GM21367 (cell line): Measurements from ENCODE around the gene UBE2O.

Source experiments
- ATAC-seq: cut with Tn5 transposase; IDR thresholded peaks from one replicate; pipeline ENCODE4 v1.9.1; 2021; ENCODE audit not compliant: unreplicated experiment

Gene UBE2O

DNA sequence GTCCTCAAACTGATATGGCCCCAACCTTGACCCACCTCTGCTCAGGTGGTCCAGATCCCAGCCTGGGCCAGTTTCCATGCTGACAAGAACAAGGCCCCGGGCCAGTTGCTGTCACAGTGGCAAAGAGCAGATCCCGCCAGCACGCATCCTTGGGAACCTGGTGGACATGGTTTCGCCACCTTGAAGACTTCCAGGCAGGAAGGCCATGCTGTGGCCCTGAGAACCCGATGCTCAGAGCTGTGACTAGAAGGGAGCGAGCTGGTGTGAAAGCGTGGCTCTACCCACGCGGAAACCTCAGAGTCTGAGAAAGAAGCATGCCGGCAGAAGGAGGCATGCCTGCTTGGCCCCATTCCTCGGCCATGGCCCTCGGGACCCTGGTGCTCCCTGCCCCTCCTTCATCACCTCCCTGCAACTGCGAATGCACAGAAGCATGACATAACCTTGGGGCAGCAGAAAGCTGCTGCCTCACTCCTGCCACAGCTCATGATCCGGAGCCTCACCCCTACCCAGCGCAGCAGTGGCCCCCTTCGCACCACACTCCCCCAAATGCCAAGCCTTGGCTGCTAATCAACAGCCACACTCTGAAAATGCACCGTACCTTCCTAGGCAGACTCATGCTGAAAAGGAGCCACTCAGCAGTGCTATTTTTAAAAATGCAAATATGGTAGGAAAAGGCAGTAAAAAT, 33.2 kb downstream of the UBE2O start:
- no peak for ATAC-seq

DNA sequence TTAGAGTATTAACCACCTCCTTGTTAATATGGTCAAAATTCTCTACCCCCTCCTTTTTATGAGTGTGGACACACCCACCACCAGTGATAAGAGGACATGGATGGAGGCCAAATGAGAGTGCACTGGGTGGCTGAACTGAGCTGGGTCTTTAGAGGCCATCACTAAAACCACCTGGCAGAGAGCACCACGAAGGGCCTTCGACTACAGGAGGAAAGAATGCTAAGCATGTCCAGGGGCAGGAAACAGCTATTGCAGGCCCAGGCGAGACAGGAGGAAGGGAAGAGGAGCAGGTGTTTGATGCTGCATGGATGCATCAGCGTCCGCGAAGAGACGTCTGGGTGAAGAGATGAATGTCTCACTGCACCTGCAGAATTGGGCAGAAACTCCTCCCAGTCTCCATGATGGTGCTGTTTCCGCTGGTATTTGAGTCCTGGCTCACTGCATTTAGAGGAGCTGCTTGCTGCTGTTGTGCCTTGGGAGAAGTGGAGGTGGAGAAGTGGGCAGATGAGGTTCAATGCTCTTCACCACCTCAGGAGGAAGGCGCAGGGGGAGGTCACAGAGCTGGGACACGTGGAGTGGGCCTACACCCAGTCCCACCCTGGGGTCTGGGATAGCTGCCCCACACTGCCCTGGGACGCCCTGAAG, 35.3 kb downstream of the UBE2O start:
- no peak for ATAC-seq

DNA sequence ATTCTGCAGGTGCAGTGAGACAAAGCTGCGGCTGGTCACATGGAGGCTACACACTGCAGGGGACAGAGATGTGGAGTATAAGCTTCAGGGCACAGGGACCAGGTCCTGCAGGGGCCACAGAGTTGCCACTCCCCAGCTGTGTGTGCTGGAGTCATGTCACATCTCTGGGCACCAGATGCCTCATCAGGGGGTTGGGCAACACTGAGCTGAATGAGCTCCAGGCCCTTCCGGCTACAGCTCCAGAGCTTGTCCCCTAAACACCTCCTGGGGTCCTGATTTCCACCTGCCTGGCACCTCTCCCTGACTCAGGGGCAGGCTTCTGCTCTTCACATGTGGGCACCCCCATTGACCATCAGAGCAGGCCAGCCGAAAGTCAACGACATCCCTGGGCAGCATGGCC, 36.1 kb downstream of the UBE2O start:
- no peak for ATAC-seq

DNA sequence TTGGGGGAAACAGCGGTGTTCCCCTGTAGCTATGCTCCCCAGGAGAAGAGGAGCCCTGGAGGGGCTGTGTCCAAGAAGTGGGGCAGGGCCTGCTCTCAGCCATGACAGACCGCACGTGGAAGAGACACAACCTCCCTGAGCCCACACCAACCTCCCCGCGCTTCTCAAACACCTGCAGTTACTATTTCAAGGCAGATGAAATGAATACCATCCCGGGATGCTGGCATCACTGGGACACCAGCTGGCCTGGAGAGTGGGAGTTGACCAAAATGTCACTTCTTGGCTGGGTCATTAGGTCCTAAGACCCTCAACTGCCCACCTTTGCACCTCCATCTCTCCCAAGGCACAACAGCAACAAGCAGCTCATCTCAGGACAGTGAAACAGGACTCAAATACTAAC, 36.5 kb downstream of the UBE2O start:
- ATAC-seq: no peak

DNA sequence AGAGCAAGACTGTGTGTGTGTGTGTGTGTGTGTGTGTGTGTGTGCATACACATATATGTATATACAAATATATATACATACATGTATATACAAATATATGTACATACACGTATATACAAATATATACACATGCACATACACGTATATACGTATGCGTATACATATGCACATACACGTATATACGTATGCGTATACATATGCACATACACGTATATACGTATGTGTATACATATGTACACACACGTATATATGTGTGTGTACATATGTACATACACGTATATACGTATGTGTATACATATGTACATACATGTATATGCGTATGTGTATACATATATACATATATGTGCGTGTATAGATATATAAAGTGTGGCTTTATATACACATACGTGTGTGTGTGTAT, 37.2 kb downstream of the UBE2O start:
- ATAC-seq: no peak

DNA sequence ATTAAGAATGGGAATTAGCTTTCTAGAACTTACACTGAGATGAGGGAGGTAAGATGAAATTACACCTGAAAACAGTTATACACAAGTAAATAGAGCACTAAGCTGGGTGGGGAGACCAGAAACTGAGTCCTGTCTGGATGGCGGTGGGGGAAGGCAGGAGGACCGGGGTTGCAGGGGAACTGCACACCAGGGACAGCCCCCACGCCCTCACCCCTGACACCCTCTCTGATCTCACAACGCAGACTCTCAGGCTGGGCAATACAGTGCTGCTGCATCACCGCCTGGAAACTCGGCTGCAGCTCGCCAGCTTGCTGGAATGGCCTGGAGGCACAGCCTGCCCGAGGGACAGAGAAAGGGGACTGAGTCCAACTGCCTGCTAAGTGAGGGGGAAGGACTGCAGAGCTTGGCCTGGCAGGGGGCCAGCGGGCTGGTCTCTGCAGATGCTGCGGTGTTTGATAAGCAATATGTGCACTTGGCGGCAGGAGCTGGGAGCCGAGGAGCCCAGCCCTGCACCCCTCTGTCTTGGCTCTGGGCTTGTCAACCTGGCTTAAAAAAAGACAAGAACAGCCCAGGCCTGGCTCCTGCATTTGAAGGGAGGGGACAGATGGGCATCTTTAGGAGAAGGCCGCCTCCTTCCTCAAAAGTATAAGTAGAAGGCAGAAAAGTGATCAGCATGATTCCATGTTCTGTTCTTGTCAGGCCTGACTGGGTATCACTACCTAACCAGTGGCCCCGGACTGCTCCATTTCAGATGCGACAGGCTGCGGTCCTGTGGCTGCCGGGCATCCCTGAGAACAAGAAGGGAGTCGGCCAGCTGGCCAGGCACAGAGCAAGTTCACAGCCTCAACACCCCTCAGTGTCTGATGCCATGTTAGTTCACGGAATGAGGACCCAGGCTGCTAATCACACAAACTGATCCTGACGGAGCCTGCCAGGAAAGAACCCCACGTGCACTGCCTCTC, 38.3 kb downstream of the UBE2O start:
- ATAC-seq: no peak

DNA sequence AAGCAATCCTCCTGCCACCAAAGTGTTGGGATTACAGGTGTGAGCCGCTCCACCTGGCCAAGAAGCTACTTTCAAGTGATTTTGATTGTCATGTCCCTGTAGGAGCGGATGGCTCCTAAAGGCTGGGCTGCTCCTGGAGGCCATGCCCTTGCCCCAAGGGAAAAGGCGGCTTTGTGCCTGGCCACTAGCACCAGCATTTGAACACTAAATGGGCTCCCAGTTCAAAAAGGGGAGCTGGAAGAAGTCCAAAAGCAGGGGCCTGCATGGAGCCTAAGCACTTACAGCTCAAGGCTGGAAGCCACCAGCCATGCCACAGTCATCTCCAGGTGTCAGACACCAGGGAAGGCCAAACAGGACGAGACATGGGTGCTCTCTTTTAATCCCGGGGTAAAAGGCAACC, 41.7 kb downstream of the UBE2O start:
- no peak for ATAC-seq

DNA sequence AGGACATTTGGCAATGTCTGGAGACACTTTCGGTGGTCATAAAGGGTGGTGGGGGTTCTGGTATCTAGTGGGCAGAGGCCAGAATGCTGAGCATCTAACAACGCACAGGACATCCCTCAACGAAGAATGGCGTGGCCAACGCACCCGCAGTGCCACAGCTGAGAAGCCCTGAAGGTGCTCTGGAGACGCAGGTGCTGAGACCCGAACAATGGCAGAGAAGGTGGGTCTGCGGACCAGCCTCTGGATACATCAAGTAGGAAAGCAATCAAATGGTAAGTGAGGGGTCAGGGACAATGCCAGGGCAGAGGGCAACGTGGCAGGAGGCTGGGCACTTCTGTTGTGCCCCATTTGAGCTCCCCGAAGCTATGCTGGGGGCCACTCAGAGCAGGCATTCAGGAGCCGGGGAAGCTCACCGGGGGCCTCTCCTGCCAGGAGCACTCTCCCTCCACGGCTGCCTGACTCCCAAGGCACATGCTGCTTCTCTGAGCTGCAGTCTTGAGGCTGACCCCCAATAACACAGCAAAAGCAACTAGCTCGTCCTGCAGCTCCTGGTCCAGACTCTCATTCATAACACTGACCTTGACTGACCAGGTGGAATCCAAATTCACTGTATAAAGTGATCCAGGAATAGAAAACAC, 42.5 kb downstream of the UBE2O start:
- no peak for ATAC-seq

DNA sequence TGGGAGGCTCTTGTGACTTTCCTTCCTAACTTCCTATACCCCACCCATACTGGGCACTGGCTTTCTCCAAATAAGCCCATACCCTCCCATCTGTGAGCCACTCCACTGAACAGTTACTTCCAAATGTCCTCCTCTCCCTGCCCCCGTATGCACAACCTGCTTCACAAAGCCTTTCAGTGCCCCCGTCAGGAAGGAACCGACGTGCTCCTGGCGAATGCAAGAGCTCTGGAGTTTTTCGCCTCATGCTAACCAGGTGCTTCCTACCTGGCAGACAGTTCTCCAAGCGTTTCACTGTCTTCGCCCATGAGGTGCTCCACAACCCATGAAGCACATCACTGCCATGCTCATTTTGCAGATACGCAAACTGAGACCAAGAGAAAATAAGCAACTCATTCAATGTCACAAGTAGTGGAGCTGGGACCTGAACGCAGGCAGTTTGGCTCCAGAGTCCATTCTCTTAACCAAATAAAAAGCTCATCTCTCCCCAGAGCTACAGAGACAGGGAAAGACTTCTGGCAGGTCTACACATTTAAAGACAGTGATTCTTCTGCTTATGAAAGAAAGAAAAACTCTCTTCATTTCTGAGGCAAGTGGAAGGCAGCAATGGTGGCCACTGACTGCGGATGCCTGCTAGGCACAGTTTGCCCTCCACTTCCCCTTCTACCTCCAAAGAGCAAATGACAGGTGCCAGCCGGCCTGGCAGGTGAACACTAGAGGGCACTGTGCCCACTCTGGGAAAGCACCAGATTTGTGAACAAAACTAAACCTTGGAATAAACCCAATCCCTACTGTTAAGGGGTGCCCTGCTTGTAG, 44.7 kb downstream of the UBE2O start:
- no peak for ATAC-seq

DNA sequence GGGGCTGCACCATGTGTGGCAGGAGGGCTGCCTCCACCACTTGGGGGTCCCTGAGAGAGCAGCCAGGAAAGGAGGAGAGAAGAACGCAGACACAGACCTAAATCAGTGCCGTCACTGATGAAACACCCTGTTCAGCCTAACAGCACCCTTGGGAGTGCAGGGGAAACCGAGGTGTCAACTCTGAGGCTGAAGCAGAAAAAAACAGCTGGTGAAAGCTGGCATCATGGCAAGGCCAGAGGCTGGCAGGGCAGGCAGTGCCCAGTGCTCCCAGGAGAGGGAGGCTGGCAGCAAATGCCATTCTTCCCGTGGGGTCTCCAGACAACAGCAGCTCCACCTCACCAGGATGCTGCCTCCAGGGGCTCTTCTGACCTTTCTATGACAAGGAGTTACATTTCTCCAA, 45.4 kb downstream of the UBE2O start:
- ATAC-seq: no peak

DNA sequence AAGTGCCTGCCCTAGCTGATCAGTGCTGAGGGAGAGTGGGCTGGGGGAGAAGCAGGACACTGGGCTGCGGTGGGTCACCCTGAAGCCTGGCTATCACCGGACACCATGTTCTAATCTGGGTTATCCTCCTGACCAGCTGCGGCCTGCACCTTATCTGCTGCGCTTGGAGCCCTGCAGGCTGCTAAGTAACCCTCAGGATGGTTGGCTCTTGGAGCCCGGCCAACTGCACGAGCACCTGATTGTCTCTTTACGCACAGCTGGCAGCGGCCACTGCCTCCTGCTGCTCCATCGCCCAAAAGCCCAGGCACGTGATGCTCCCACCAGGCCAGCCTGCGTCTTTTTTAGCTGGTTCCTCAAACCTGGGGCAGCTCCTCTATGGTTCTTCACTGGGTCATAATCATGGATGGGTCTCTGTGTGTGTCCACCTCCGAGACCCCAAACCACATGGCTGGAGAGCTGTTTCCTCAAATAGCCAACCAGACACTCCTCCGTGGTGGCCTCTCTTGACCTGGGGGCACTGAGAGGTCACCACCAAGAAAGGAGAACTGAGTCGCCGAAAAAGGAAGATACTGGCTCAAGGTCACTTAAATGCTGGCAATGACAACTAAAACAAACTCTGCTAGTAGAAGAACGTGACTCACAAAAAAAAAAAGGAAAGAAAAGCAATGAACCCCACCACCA, 46.8 kb downstream of the UBE2O start:
- ATAC-seq: no peak

DNA sequence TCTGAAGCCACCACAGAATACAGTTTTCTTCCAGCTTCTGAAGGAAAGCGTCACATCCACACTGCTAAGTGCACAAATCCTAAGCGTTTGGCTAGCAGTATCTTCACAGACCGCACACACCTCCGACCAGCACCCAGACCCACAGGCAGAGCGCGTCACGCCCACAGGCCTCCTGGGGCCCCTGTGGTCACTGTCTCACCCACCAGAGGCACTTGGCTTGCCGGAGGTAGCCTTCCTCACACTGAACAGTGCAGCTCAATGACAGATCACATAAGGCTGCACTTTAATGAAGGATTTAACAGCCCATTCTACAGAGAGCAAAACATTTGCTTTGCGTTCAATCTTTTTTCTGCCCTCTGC, 47.4 kb downstream of the UBE2O start:
- ATAC-seq: no peak

DNA sequence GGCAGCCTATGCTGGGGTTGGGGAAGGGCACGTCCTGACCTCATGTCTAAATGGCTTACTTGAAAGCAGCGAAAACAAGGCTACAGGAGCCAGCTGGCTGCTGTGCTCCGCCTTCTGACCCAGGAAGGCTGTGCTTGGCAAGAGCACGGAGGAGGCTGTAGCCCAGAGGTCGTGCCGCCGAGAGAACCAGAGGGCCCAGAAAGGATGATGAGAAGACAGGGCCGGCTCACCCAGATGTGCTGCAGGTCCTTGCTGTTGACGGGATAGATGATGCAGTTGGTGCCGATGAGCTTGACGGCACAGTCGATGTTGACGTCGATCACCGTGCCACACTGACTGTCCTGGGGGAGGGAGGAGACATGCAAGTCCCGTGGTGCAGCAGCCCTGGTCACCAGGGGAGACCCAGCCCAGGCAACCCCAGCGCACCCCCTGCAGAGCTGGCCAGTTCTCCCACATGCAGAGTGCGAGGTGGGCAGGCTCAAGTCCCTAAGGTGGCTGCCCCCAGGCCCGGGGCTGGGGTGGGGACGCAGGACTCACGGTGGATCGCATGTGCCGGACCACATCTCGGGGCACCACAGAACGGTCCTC, 47.9 kb downstream of the UBE2O start:
- ATAC-seq: no peak

DNA sequence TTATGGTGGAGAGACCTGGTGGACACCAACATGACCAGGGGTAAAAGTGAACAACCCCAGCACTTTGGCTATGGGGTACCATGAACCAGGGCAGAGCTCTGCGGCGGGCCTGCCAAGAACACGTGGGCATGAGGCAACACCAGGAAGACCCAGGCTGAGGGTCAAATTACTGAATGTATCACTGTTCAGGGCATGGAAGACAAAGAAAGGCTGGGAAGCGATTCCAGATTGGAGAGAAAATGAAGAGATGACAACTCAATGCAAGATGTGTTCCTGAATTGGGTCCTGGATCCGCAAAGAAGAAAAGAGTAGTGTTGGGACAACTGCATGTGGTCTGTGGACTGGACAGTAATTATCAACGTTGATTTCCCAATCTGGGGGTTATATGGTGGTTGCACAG, 48.7 kb downstream of the UBE2O start:
- no peak for ATAC-seq

DNA sequence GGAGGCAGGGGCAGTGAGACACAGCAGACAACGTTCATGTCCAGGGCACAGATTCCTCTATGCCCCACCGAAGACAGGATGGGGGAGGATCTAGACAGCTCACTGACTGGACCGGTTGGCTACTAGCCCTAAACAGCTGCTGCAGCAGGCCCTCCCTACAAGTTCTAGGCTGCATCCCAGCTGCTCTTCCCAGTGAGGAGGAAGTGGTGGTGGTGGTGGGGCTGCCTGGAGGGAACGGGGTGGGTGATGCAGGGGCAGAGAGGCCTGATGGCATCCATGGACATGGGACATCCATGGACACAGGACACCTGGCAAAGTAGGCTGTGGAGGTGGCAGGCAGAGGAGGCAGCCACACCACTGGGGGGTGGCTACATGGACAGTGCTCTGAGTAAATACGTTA, 50.2 kb downstream of the UBE2O start:
- no peak for ATAC-seq

DNA sequence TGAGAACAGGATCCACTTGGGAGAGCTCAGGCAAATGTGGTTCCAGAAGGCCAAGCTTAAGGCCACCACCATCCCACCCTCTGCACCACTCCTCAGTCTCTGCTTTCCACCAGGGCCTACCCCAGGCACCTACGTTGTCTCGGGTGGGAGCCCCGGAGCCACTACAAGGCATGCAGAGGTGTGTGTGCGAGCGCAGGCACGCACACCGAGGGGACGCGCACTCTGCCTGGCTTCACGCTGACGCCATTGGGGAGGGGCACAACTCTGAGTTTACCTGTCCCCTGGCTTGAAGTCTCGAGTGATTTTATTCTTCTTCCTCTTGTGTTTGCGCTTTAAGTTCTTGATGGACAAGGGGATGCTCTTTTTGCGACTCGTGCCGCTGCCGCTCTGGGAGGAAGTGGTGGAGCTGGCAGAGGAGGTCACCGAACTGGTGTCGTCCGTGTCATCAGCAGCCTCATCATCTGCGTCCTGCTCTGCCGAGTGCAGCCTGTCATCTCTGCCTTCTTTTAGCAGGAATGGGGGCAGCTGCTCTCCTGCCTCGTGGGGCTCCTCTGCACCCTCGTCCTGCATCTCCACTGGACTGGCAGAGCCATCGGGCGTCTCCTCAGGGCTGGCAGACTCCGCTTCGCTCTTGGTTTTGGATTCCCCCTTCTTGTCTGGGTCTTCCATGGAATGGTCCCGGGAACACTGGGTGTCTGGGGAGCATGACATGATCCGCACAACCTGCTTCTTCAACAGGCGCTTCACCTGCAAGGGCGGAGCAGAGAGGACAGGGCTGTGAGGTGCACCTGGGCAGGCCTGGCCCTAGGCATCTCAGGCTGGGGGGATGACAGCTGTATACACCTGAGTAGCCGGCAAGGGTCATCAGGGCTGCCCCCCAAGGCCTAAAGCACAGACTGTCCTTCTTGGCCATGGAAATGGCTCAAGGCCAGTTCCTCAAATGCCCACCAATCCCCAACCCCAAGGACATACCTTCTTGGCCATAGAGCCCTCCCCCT, 53.5 kb downstream of the UBE2O start:
- ATAC-seq: no peak

DNA sequence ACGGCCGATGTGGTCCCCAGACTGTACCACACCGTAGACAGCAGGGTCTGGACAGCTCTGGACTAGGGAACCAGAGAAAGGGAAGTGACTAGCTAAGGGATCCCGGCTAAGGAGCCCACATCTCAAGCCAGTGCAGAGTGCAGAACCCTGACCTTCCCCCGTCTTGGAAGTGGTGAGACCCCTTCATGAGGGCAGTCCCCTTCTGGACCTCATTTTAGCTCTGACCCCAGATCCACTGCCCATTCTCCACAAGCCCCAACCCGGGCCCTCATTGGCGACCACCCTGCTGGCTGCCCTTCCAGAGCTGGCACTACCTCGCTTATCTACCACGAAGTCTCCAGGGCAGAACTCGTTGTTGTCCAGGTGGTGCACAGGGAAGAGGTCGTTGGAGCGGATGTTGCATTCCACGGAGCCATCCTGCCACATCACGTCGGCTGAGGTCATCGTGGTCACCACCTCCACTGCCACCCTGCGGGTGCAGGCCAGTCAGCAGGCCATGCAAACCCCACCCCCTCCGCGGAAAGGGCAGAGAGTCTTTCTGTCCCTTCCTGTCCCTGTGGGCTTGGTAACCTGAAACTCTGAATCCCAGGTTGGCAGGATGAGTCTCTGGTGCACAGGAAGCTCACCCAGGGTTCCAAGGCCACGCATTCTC, 54.3 kb downstream of the UBE2O start:
- ATAC-seq: no peak
